K562 (cell line): Measurements from ENCODE around the gene HAND2. TPM values are rescaled to one million over a fixed set of nuclear protein-coding genes. Genes with fewer than 3 reads are reported as not detected.

Source experiments
- CBX3 ChIP-seq, 2 experiments: IDR thresholded peaks; 1 replicate in 1 of 2; 2 replicates in 1 of 2; pipeline ENCODE4 v1.6.1; 2012; ENCODE audit warnings: inconsistent platforms in 2 of 2, low read length in 2 of 2, borderline replicate concordance in 1 of 2, control low read depth in 1 of 2
- CEBPB ChIP-seq: fragments of 450-650 bp; IDR thresholded peaks from 2 replicates; pipeline ENCODE4 v1.6.1; 2016; ENCODE audit warnings: missing genetic modification characterization, missing compliant biosample characterization
- DPF2 ChIP-seq: fragments of 450-650 bp; IDR thresholded peaks from 2 replicates; pipeline ENCODE4 v1.6.1; 2016
- EGR1 ChIP-seq: fragments of 450-650 bp; conservative IDR thresholded peaks from 2 replicates; pipeline ENCODE4 v1.6.1; 2017; ENCODE audit warnings: mild to moderate bottlenecking
- HDAC2 ChIP-seq: fragments of 450-650 bp; IDR thresholded peaks from 2 replicates; pipeline ENCODE4 v1.6.1; 2016; ENCODE audit warnings: mild to moderate bottlenecking
- HNRNPK ChIP-seq: fragments of 200-400 bp; formaldehyde crosslinking; IDR thresholded peaks from one replicate; pipeline ENCODE4 v1.6.1; 2018; ENCODE audit warnings: mild to moderate bottlenecking, low read depth, low read length; ENCODE audit not compliant: poor library complexity, severe bottlenecking
- MAFG ChIP-seq: fragments of 450-650 bp; conservative IDR thresholded peaks from 2 replicates; pipeline ENCODE4 v1.6.1; 2016; ENCODE audit warnings: missing genetic modification characterization, missing compliant biosample characterization
- MAFK ChIP-seq: IDR thresholded peaks from 2 replicates; pipeline ENCODE4 v1.6.1; 2011; ENCODE audit warnings: low read length, improper control_type of control experiment
- RBM15 ChIP-seq: fragments of 200-400 bp; formaldehyde crosslinking; IDR thresholded peaks from 2 replicates; pipeline ENCODE4 v1.6.1; 2018; ENCODE audit warnings: mild to moderate bottlenecking, low read length, moderate library complexity; ENCODE audit not compliant: insufficient read depth
- SMARCA4 ChIP-seq: fragments of 450-650 bp; IDR thresholded peaks from 2 replicates; pipeline ENCODE4 v1.6.1; 2016
- YY1 ChIP-seq, 3 experiments: IDR thresholded peaks; 2 replicates each; pipeline ENCODE4 v1.6.1; 2011; ENCODE audit warnings: low read length in 2 of 3, mild to moderate bottlenecking in 2 of 3, moderate library complexity in 2 of 3, borderline replicate concordance in 1 of 3, control low read depth in 1 of 3, low read depth in 1 of 3; ENCODE audit not compliant: insufficient read depth in 3 of 3, insufficient replicate concordance in 2 of 3, control insufficient read depth in 1 of 3, insufficient read length in 1 of 3; ENCODE audit errors: extremely low read depth in 1 of 3
- polyA plus RNA-seq, 8 experiments: library from polyadenylated mRNA; depleted of rRNA in 4 of 8; stranded (reverse) in 5 of 8; unstranded in 3 of 8; fragments of >200 nt; fragmentation: Nextera tagmentation in 2 of 8; fragmentation: Illumina TruSeq in 1 of 8; extraction: Ambion mirVana in 2 of 8; extraction: Trizol in 1 of 8; gene quantifications; 2 replicates each; pipeline versions ENCODE4 v1.2.1 to v1.2.3, GENCODE V29; 2011 to 2014; ENCODE audit warnings: inconsistent platforms in 1 of 8, missing spikeins in 1 of 8
- total RNA-seq, 7 experiments: library from RNA; depleted of rRNA in 6 of 7; stranded (reverse); fragments of >200 nt in 6 of 7; fragmentation: Illumina TruSeq in 2 of 7; extraction: Trizol in 2 of 7; gene quantifications; 2 replicates each; pipeline versions ENCODE4 v1.2.1 to v1.2.3, GENCODE V29; 2011 to 2021; ENCODE audit warnings: low replicate concordance in 1 of 7
- TF ChIP-seq, protein P1 (sequence below): fragments of 450-650 bp; IDR thresholded peaks from 2 replicates; pipeline ENCODE4 v1.6.1; 2017; ENCODE audit warnings: antibody characterized with exemption, mild to moderate bottlenecking
- TF ChIP-seq, protein P2 (sequence below), 2 experiments: fragments of 200-800 bp in 1 of 2; sonication (Bioruptor generic) in 1 of 2; sonication (generic) in 1 of 2; formaldehyde crosslinking in 1 of 2; IDR thresholded peaks in 1 of 2; conservative IDR thresholded peaks in 1 of 2; 2 replicates each; pipeline versions ENCODE4 v1.5.0 to v1.6.1; 2016 to 2020; ENCODE audit warnings: missing compliant biosample characterization in 1 of 2, missing genetic modification characterization in 1 of 2, missing genetic modification reagents in 1 of 2
- TF ChIP-seq, protein P3 (sequence below): sonication (generic); formaldehyde crosslinking; IDR thresholded peaks from 2 replicates; pipeline ENCODE4 v1.9.0; 2022; ENCODE audit warnings: mild to moderate bottlenecking, missing genetic modification reagents

The HAND2 gene
- total and polyA plus RNA-seq, 9 of the 15 experiments (the other 6 are each of a cell fraction or from before 2014, with no cell fraction given): 1.7 to 12.8 (median 4.9) TPM

DNA sequence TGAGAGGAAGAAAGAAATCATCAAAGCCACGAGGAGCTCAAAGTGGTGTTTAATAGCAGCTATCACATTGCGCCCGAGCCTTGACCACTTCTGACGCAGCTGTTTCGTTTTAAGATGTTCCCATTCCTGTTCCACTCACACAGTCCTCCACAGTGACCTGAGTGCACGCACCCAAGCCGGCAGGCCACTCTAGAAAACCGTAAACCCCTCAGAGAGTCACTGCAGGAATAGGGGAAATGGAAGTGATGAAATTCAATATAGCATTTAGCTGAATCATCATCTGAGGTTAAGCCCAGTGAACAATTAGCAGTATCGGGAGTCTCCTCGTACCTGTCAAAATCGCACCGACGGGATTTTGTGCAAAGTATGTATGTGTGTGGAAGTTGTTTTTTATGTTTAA, 17.9 kb upstream of the HAND2 start (continued):
- TF ChIP-seq, protein P1, sequence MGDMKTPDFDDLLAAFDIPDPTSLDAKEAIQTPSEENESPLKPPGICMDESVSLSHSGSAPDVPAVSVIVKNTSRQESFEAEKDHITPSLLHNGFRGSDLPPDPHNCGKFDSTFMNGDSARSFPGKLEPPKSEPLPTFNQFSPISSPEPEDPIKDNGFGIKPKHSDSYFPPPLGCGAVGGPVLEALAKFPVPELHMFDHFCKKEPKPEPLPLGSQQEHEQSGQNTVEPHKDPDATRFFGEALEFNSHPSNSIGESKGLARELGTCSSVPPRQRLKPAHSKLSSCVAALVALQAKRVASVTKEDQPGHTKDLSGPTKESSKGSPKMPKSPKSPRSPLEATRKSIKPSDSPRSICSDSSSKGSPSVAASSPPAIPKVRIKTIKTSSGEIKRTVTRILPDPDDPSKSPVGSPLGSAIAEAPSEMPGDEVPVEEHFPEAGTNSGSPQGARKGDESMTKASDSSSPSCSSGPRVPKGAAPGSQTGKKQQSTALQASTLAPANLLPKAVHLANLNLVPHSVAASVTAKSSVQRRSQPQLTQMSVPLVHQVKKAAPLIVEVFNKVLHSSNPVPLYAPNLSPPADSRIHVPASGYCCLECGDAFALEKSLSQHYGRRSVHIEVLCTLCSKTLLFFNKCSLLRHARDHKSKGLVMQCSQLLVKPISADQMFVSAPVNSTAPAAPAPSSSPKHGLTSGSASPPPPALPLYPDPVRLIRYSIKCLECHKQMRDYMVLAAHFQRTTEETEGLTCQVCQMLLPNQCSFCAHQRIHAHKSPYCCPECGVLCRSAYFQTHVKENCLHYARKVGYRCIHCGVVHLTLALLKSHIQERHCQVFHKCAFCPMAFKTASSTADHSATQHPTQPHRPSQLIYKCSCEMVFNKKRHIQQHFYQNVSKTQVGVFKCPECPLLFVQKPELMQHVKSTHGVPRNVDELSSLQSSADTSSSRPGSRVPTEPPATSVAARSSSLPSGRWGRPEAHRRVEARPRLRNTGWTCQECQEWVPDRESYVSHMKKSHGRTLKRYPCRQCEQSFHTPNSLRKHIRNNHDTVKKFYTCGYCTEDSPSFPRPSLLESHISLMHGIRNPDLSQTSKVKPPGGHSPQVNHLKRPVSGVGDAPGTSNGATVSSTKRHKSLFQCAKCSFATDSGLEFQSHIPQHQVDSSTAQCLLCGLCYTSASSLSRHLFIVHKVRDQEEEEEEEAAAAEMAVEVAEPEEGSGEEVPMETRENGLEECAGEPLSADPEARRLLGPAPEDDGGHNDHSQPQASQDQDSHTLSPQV: 0 out of 2 replicates have a peak, but pooled peaks have one; percentile 17
- peak; percentile 90 for TF ChIP-seq MAFG (tag)
- TF ChIP-seq DPF2: peak; percentile 61; the same call in 1 of the 2 replicates
- 0 out of 2 replicates have a peak, but pooled peaks have one; percentile 43 for TF ChIP-seq SMARCA4
- TF ChIP-seq CEBPB: peak; percentile 38; the same call in 1 of the 2 replicates
- TF ChIP-seq, protein P2, sequence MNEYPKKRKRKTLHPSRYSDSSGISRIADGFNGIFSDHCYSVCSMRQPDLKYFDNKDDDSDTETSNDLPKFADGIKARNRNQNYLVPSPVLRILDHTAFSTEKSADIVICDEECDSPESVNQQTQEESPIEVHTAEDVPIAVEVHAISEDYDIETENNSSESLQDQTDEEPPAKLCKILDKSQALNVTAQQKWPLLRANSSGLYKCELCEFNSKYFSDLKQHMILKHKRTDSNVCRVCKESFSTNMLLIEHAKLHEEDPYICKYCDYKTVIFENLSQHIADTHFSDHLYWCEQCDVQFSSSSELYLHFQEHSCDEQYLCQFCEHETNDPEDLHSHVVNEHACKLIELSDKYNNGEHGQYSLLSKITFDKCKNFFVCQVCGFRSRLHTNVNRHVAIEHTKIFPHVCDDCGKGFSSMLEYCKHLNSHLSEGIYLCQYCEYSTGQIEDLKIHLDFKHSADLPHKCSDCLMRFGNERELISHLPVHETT (CRISPR knock-in tag; conservative IDR thresholded peaks at IDR 0.05 in 1 of 2, IDR thresholded peaks at IDR 0.05 in 1 of 2): no peak
- TF ChIP-seq HDAC2: peak; percentile 28; the same call in 1 of the 2 replicates
- TF ChIP-seq YY1 (IDR thresholded peaks at IDR 0.05; ENCODE audit: borderline replicate concordance in 1 of 3, control insufficient read depth in 1 of 3, extremely low read depth in 1 of 3, insufficient read depth in 3 of 3, insufficient read length in 1 of 3, insufficient replicate concordance in 2 of 3, low read depth in 1 of 3, low read length in 2 of 3): no peak
- peak in 1 of 2 experiments; percentile 68; a peak in 1 of 3 replicates for TF ChIP-seq CBX3 (IDR thresholded peaks at IDR 0.05; ENCODE audit: borderline replicate concordance in 1 of 2, low read length in 2 of 2)
- TF ChIP-seq RBM15: no peak
- no peak for TF ChIP-seq EGR1
- TF ChIP-seq HNRNPK: no peak
- peak; percentile 58; the same call in 1 of the 2 replicates for TF ChIP-seq MAFK
- TF ChIP-seq, protein P3, sequence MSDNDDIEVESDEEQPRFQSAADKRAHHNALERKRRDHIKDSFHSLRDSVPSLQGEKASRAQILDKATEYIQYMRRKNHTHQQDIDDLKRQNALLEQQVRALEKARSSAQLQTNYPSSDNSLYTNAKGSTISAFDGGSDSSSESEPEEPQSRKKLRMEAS (CRISPR knock-in tag): no peak
